WTC11 (cell line): Measurements from ENCODE around the gene PPIP5K2. TPM values are rescaled to one million over a fixed set of nuclear protein-coding genes. Genes with fewer than 3 reads are reported as not detected.

Experiments used
- ATAC-seq: fragments of 200-7000 bp; cut with Tn5 transposase; 2 replicates; pipeline ENCODE4 v1.10.0; 2021; ENCODE audit warnings: mild to moderate bottlenecking, moderate library complexity
- CTCF ChIA-PET: fragments of 300-600 bp; sonication (Branson Sonifier 250); formaldehyde crosslinking; loops from one replicate; lab custom pipeline; 2021; ENCODE audit warnings: antibody characterized with exemption; lab: Charles Lee
- POLR2A ChIA-PET: fragments of 350-600 bp; sonication (Branson Sonifier 250); formaldehyde crosslinking; loops from one replicate; lab custom pipeline; 2021; ENCODE audit warnings: antibody characterized with exemption; lab: Charles Lee
- DNase-seq: peaks from one replicate; pipeline ENCODE4 v3.0.0; 2021; ENCODE audit warnings: low spot score
- H3K27ac Mint-ChIP-seq: 2 replicates; pipeline ENCODE4 v1.8.0; 2021; ENCODE audit warnings: mixed read lengths
- H3K27me3 Mint-ChIP-seq: 2 replicates; pipeline ENCODE4 v1.8.0; 2021; ENCODE audit warnings: low read depth, mild to moderate bottlenecking, moderate library complexity, mixed read lengths
- H3K36me3 Mint-ChIP-seq: 2 replicates; pipeline ENCODE4 v1.8.0; 2021; ENCODE audit warnings: mixed read lengths
- H3K4me1 Mint-ChIP-seq: 2 replicates; pipeline ENCODE4 v1.8.0; 2022; ENCODE audit warnings: mixed read lengths
- H3K4me3 Mint-ChIP-seq: 2 replicates; pipeline ENCODE4 v1.8.0; 2021; ENCODE audit warnings: mild to moderate bottlenecking, moderate library complexity, mixed read lengths
- H3K9me3 Mint-ChIP-seq: 2 replicates; pipeline ENCODE4 v1.8.0; 2021; ENCODE audit warnings: mixed read lengths
- AFF4 ChIP-seq: sonication (generic); formaldehyde crosslinking; IDR thresholded peaks from 2 replicates; pipeline ENCODE4 v1.8.1; 2023; ENCODE audit warnings: mild to moderate bottlenecking, missing genetic modification reagents, borderline replicate concordance
- CDX4 ChIP-seq: fragments of 250-450 bp; sonication (Bioruptor Pico); IDR thresholded peaks from 2 replicates; pipeline ENCODE4 v1.9.0; 2021; ENCODE audit warnings: moderate library complexity, mild to moderate bottlenecking, inconsistent platforms, borderline replicate concordance
- E2F5 ChIP-seq: sonication (generic); formaldehyde crosslinking; IDR thresholded peaks from 2 replicates; pipeline ENCODE4 v1.8.1; 2022; ENCODE audit warnings: mild to moderate bottlenecking, moderate library complexity, missing genetic modification reagents
- ESRRA ChIP-seq: sonication (generic); formaldehyde crosslinking; IDR thresholded peaks from 2 replicates; pipeline ENCODE4 v1.8.1; 2022; ENCODE audit warnings: mild to moderate bottlenecking, missing genetic modification reagents, borderline replicate concordance
- FOXJ3 ChIP-seq: sonication (generic); formaldehyde crosslinking; IDR thresholded peaks from 2 replicates; pipeline ENCODE4 v1.9.0; 2021; ENCODE audit warnings: missing genetic modification reagents, mild to moderate bottlenecking, borderline replicate concordance
- HMGXB4 ChIP-seq: sonication (generic); formaldehyde crosslinking; IDR thresholded peaks from 2 replicates; pipeline ENCODE4 v1.8.1; 2023; ENCODE audit warnings: mild to moderate bottlenecking, moderate library complexity, missing genetic modification reagents
- JAZF1 ChIP-seq: fragments of 250-450 bp; sonication (Bioruptor Pico); IDR thresholded peaks from 2 replicates; pipeline ENCODE4 v1.9.0; 2021; ENCODE audit warnings: moderate library complexity, mild to moderate bottlenecking, inconsistent platforms
- PRDM15 ChIP-seq: sonication (generic); formaldehyde crosslinking; IDR thresholded peaks from 2 replicates; pipeline ENCODE4 v1.8.0; 2022; ENCODE audit warnings: missing genetic modification reagents
- RORB ChIP-seq: fragments of 250-450 bp; sonication (Bioruptor Pico); IDR thresholded peaks from 2 replicates; pipeline ENCODE4 v1.9.0; 2021; ENCODE audit warnings: mild to moderate bottlenecking
- STAT6 ChIP-seq: sonication (generic); formaldehyde crosslinking; conservative IDR thresholded peaks from 2 replicates; pipeline ENCODE4 v1.8.1; 2023; ENCODE audit warnings: mild to moderate bottlenecking, low read depth, missing genetic modification reagents, moderate library complexity
- TEAD1 ChIP-seq: sonication (generic); formaldehyde crosslinking; IDR thresholded peaks from 2 replicates; pipeline ENCODE4 v1.8.0; 2022; ENCODE audit warnings: mild to moderate bottlenecking, missing genetic modification reagents
- ZBTB43 ChIP-seq: sonication (generic); formaldehyde crosslinking; IDR thresholded peaks from 2 replicates; pipeline ENCODE4 v1.8.1; 2023; ENCODE audit warnings: mild to moderate bottlenecking, missing genetic modification reagents
- ZNF317 ChIP-seq: sonication (generic); formaldehyde crosslinking; IDR thresholded peaks from 2 replicates; pipeline ENCODE4 v1.8.1; 2023; ENCODE audit warnings: low read depth, mild to moderate bottlenecking, moderate library complexity, missing genetic modification reagents, borderline replicate concordance
- ZNF425 ChIP-seq: fragments of 250-450 bp; sonication (Bioruptor Pico); conservative IDR thresholded peaks from 2 replicates; pipeline ENCODE4 v1.9.0; 2021; ENCODE audit warnings: mild to moderate bottlenecking
- total RNA-seq: library from RNA; stranded (reverse); gene quantifications from 3 replicates; pipeline ENCODE4 v1.2.3, GENCODE V29; 2021

The PPIP5K2 gene
- total RNA-seq, 1 experiment from 2014 or later = 67.6 TPM

GRCh38 chr5:103234239-103234975 is 114.3 kb downstream of the PPIP5K2 start:
- Mint-ChIP-seq H3K27ac (no peak overlapping the region), H3K4me3 (no peak overlapping the region), H3K9me3 (peaks cover 16% of the 10 kb centered on the region), H3K4me1 (no peaks in the 10 kb centered on the region), H3K27me3 (peaks cover 4% of the 10 kb centered on the region; the same call in 1 of the 2 replicates), H3K36me3 (peaks cover 8% of the 10 kb centered on the region; the same call in 1 of the 2 replicates)
- ChIA-PET CTCF (interaction anchor here (1.9 kb wide), 1 partner anchor 10 kb away, joined by 6 read pairs; no protein-coding TSS in a partner anchor), POLR2A (no interaction called here)
- TF ChIP-seq ZNF425 (CRISPR knock-in tag) = no peak
- TF ChIP-seq RORB (CRISPR knock-in tag) = no peak
- no peak for TF ChIP-seq ZBTB43 (CRISPR knock-in tag)
- no peak for TF ChIP-seq ESRRA
- TF ChIP-seq E2F5 (CRISPR knock-in tag) = no peak
- no peak for TF ChIP-seq TEAD1 (CRISPR knock-in tag)
- TF ChIP-seq FOXJ3 = no peak
- no peak for TF ChIP-seq PRDM15
- no peak for TF ChIP-seq CDX4 (CRISPR knock-in tag)
- no peak for TF ChIP-seq JAZF1 (CRISPR knock-in tag)
- no peak for ATAC-seq
- no peak for DNase-seq

GRCh38 chr5:103235891-103236290 is 115.8 kb downstream of the PPIP5K2 start:
- POLR2A ChIA-PET = no interaction called here
- H3K9me3 Mint-ChIP-seq = peaks cover 22% of the 10 kb centered on the region
- H3K27me3 Mint-ChIP-seq = peaks cover 4% of the 10 kb centered on the region; the same call in 1 of the 2 replicates
- ATAC-seq (no peak), DNase-seq (no peak)
- H3K4me3 Mint-ChIP-seq = no peak overlapping the region
- no peaks in the 10 kb centered on the region for H3K4me1 Mint-ChIP-seq
- H3K36me3 Mint-ChIP-seq = peaks cover 8% of the 10 kb centered on the region; the same call in 1 of the 2 replicates
- no peak overlapping the region for H3K27ac Mint-ChIP-seq
- CTCF ChIA-PET = interaction anchor here (1.9 kb wide), 1 partner anchor 12 kb away, joined by 6 read pairs; no protein-coding TSS in a partner anchor
- TF ChIP-seq AFF4 (no peak), HMGXB4 (CRISPR knock-in tag) (no peak), STAT6 (CRISPR knock-in tag) (no peak), ZNF317 (CRISPR knock-in tag) (no peak)
